Measurements from ENCODE around the gene MPRIP.

Gene MPRIP

DNA sequence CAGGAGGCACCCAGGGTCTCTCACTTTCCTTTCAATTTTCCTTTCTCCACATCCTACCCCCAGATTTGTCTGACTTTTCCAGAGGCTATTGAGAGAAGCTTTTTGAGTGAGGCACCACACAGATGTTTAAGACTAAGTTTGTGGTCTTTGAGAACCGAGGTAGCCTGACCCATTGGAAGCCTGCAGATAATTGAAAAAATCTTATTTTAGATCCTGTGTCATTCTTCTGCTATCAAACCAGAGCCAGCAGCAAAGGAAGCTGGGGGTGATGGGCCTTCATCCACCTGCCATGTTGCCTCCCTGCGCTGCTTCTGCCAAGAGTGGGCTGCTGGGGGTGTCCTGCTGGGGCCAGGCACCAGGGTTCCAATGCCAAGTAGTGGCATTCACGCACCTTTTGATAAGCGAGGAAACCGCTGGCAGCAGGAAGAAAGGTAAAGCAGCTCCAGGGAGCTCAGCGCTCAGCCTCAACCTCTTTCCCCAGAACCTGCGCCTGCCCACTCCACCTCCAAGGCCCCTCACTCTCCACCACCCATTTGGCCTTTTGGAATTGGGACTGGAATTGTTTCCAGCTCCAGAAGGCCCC, 55.6 kb downstream of the MPRIP start:
- no CpG with 5 or more reads among the region's 7 CpGs for WGBS (ENCODE audit: extremely low coverage, insufficient coverage, insufficient read length)
- no peak overlapping the region for H4K12ac ChIP-seq (ENCODE audit: low read depth, low read length)
- H2BK5ac ChIP-seq (ENCODE audit: low read depth, low read length, poor library complexity), result no peak overlapping the region
- peaks cover 13% of the 10 kb centered on the region for H3K79me2 ChIP-seq (ENCODE audit: control insufficient read depth, insufficient read depth, low read length, poor library complexity)
- peaks cover 14 to 26% of the 10 kb centered on the region in 2 experiments for H3K4me1 ChIP-seq (ENCODE audit: control insufficient read depth in 1 of 2, insufficient read depth in 2 of 2, low read length in 2 of 2)
- no peak overlapping the region for H2BK12ac ChIP-seq (ENCODE audit: low read length)
- peaks cover 21% of the 10 kb centered on the region in 2 experiments for H3K36me3 ChIP-seq (ENCODE audit: control insufficient read depth in 1 of 2, insufficient read depth in 2 of 2, low read length in 2 of 2)
- no peak overlapping the region for H3K14ac ChIP-seq (ENCODE audit: low read length)
- no peak overlapping the region for H3K4ac ChIP-seq (ENCODE audit: low read depth, low read length)
- H3K4me2 ChIP-seq (ENCODE audit: low read length), result no peak overlapping the region
- no peak for DNase-seq
- H3K27me3 ChIP-seq (ENCODE audit: insufficient read depth, low read length), result no peaks in the 10 kb centered on the region
- no peaks in the 10 kb centered on the region for H3K79me1 ChIP-seq (ENCODE audit: low read length)
- no peak overlapping the region for H2AK5ac ChIP-seq (ENCODE audit: low read length)
- no peaks in the 10 kb centered on the region for H3K9me3 ChIP-seq (ENCODE audit: insufficient read depth, low read depth, low read length)
- no peak overlapping the region for H3K23ac ChIP-seq (ENCODE audit: low read length)
- H3K27ac ChIP-seq (ENCODE audit: low read depth, low read length), result no peak overlapping the region
- no peak overlapping the region for H2BK120ac ChIP-seq (ENCODE audit: insufficient read depth, low read length, poor library complexity)
- peak overlapping the region; percentile 33 for H3K18ac ChIP-seq (ENCODE audit: low read length)
- H4K8ac ChIP-seq (ENCODE audit: low read depth, low read length), result no peak overlapping the region
- H3K4me3 ChIP-seq (ENCODE audit: low read depth, low read length), result no peak overlapping the region
- H3K9ac ChIP-seq (ENCODE audit: low read length), result no peak overlapping the region
- H4K91ac ChIP-seq (ENCODE audit: low read depth, low read length), result no peak overlapping the region
- no peak overlapping the region for H2AFZ ChIP-seq (ENCODE audit: insufficient read depth, low read length, poor library complexity)

GRCh38 chr17:17098551-17099179, 56.4 kb downstream of the MPRIP start:
- H2AK5ac ChIP-seq (ENCODE audit: low read length), result no peak overlapping the region
- no peak overlapping the region for H3K4me2 ChIP-seq (ENCODE audit: low read length)
- no peak overlapping the region for H3K14ac ChIP-seq (ENCODE audit: low read length)
- H3K36me3 ChIP-seq (ENCODE audit: control insufficient read depth in 1 of 2, insufficient read depth in 2 of 2, low read length in 2 of 2), result peaks cover 22 to 24% of the 10 kb centered on the region in 2 experiments
- H3K23ac ChIP-seq (ENCODE audit: low read length), result no peak overlapping the region
- H3K27me3 ChIP-seq (ENCODE audit: insufficient read depth, low read length), result no peaks in the 10 kb centered on the region
- no peak for DNase-seq
- H4K8ac ChIP-seq (ENCODE audit: low read depth, low read length), result no peak overlapping the region
- H3K9me3 ChIP-seq (ENCODE audit: insufficient read depth, low read depth, low read length), result no peaks in the 10 kb centered on the region
- H3K9ac ChIP-seq (ENCODE audit: low read length), result no peak overlapping the region
- H2BK5ac ChIP-seq (ENCODE audit: low read depth, low read length, poor library complexity), result no peak overlapping the region
- H2AFZ ChIP-seq (ENCODE audit: insufficient read depth, low read length, poor library complexity), result no peak overlapping the region
- H3K79me2 ChIP-seq (ENCODE audit: control insufficient read depth, insufficient read depth, low read length, poor library complexity), result peaks cover 13% of the 10 kb centered on the region
- H3K18ac ChIP-seq (ENCODE audit: low read length), result no peak overlapping the region
- H2BK120ac ChIP-seq (ENCODE audit: insufficient read depth, low read length, poor library complexity), result no peak overlapping the region
- H2BK12ac ChIP-seq (ENCODE audit: low read length), result no peak overlapping the region
- no peaks in the 10 kb centered on the region for H3K79me1 ChIP-seq (ENCODE audit: low read length)
- H3K4me1 ChIP-seq (ENCODE audit: control insufficient read depth in 1 of 2, insufficient read depth in 2 of 2, low read length in 2 of 2), result peaks cover 14 to 30% of the 10 kb centered on the region in 2 experiments
- H4K12ac ChIP-seq (ENCODE audit: low read depth, low read length), result no peak overlapping the region
- no peak overlapping the region for H4K91ac ChIP-seq (ENCODE audit: low read depth, low read length)
- H3K27ac ChIP-seq (ENCODE audit: low read depth, low read length), result no peak overlapping the region
- H3K4ac ChIP-seq (ENCODE audit: low read depth, low read length), result no peak overlapping the region
- H3K4me3 ChIP-seq (ENCODE audit: low read depth, low read length), result no peak overlapping the region
- WGBS (ENCODE audit: extremely low coverage, insufficient coverage, insufficient read length), result no CpG with 5 or more reads among the region's 9 CpGs

DNA sequence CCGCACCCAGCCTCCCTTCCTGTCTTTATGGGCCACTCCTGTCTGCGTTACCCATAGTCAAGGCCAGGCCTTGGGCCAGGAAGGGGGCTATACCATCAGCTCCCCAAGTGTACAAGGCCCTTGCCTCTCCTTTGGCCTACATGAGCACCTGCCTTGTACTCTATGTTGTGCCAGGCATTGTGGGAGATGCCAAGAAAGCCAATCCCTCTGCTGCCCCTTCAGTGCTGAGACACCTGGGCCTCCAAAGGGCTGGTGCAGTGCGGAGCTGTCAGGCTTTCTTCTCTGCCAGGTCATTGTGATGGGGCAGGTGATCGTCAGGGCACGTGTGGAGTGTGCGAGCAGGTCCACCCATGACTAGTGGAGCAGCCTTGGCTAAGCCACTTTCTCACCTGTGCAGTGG, 59.9 kb downstream of the MPRIP start:
- H3K79me1 ChIP-seq (ENCODE audit: low read length), result no peaks in the 10 kb centered on the region
- H3K9me3 ChIP-seq (ENCODE audit: insufficient read depth, low read depth, low read length), result no peaks in the 10 kb centered on the region
- peaks cover 4 to 17% of the 10 kb centered on the region in 2 experiments for H3K4me1 ChIP-seq (ENCODE audit: control insufficient read depth in 1 of 2, insufficient read depth in 2 of 2, low read length in 2 of 2)
- no peak overlapping the region for H4K12ac ChIP-seq (ENCODE audit: low read depth, low read length)
- no CpG with 5 or more reads among the region's 6 CpGs for WGBS (ENCODE audit: extremely low coverage, insufficient coverage, insufficient read length)
- H3K9ac ChIP-seq (ENCODE audit: low read length), result no peak overlapping the region
- H3K14ac ChIP-seq (ENCODE audit: low read length), result no peak overlapping the region
- H3K4ac ChIP-seq (ENCODE audit: low read depth, low read length), result no peak overlapping the region
- no peak overlapping the region for H3K27ac ChIP-seq (ENCODE audit: low read depth, low read length)
- H3K4me2 ChIP-seq (ENCODE audit: low read length), result no peak overlapping the region
- H3K4me3 ChIP-seq (ENCODE audit: low read depth, low read length), result no peak overlapping the region
- no peak overlapping the region for H2BK5ac ChIP-seq (ENCODE audit: low read depth, low read length, poor library complexity)
- H2BK120ac ChIP-seq (ENCODE audit: insufficient read depth, low read length, poor library complexity), result no peak overlapping the region
- H3K18ac ChIP-seq (ENCODE audit: low read length), result peak overlapping the region; percentile 61
- H4K8ac ChIP-seq (ENCODE audit: low read depth, low read length), result no peak overlapping the region
- DNase-seq, result no peak
- H2AK5ac ChIP-seq (ENCODE audit: low read length), result no peak overlapping the region
- peaks cover 18 to 30% of the 10 kb centered on the region in 2 experiments for H3K36me3 ChIP-seq (ENCODE audit: control insufficient read depth in 1 of 2, insufficient read depth in 2 of 2, low read length in 2 of 2)
- no peak overlapping the region for H2AFZ ChIP-seq (ENCODE audit: insufficient read depth, low read length, poor library complexity)
- H3K79me2 ChIP-seq (ENCODE audit: control insufficient read depth, insufficient read depth, low read length, poor library complexity), result peaks cover 5% of the 10 kb centered on the region
- no peak overlapping the region for H2BK12ac ChIP-seq (ENCODE audit: low read length)
- H4K91ac ChIP-seq (ENCODE audit: low read depth, low read length), result no peak overlapping the region
- no peaks in the 10 kb centered on the region for H3K27me3 ChIP-seq (ENCODE audit: insufficient read depth, low read length)
- H3K23ac ChIP-seq (ENCODE audit: low read length), result no peak overlapping the region

GRCh38 chr17:17103160-17103559, 60.9 kb downstream of the MPRIP start:
- H4K12ac ChIP-seq (ENCODE audit: low read depth, low read length), result no peak overlapping the region
- no peaks in the 10 kb centered on the region for H3K9me3 ChIP-seq (ENCODE audit: insufficient read depth, low read depth, low read length)
- no peak overlapping the region for H3K4ac ChIP-seq (ENCODE audit: low read depth, low read length)
- H3K14ac ChIP-seq (ENCODE audit: low read length), result no peak overlapping the region
- H3K4me1 ChIP-seq (ENCODE audit: control insufficient read depth in 1 of 2, insufficient read depth in 2 of 2, low read length in 2 of 2), result peaks cover 4 to 14% of the 10 kb centered on the region in 2 experiments
- no peak overlapping the region for H3K18ac ChIP-seq (ENCODE audit: low read length)
- no peak overlapping the region for H2BK12ac ChIP-seq (ENCODE audit: low read length)
- WGBS (ENCODE audit: extremely low coverage, insufficient coverage, insufficient read length), result no CpG with 5 or more reads among the region's 6 CpGs
- no peak for DNase-seq
- H3K36me3 ChIP-seq (ENCODE audit: control insufficient read depth in 1 of 2, insufficient read depth in 2 of 2, low read length in 2 of 2), result peaks cover 15 to 32% of the 10 kb centered on the region in 2 experiments
- H2BK120ac ChIP-seq (ENCODE audit: insufficient read depth, low read length, poor library complexity), result no peak overlapping the region
- H3K4me2 ChIP-seq (ENCODE audit: low read length), result no peak overlapping the region
- no peak overlapping the region for H3K27ac ChIP-seq (ENCODE audit: low read depth, low read length)
- H2AFZ ChIP-seq (ENCODE audit: insufficient read depth, low read length, poor library complexity), result no peak overlapping the region
- no peak overlapping the region for H2AK5ac ChIP-seq (ENCODE audit: low read length)
- H4K8ac ChIP-seq (ENCODE audit: low read depth, low read length), result no peak overlapping the region
- no peak overlapping the region for H3K4me3 ChIP-seq (ENCODE audit: low read depth, low read length)
- H2BK5ac ChIP-seq (ENCODE audit: low read depth, low read length, poor library complexity), result no peak overlapping the region
- H3K79me2 ChIP-seq (ENCODE audit: control insufficient read depth, insufficient read depth, low read length, poor library complexity), result peaks cover 3% of the 10 kb centered on the region
- no peaks in the 10 kb centered on the region for H3K79me1 ChIP-seq (ENCODE audit: low read length)
- H3K23ac ChIP-seq (ENCODE audit: low read length), result no peak overlapping the region
- H4K91ac ChIP-seq (ENCODE audit: low read depth, low read length), result no peak overlapping the region
- H3K27me3 ChIP-seq (ENCODE audit: insufficient read depth, low read length), result no peaks in the 10 kb centered on the region
- H3K9ac ChIP-seq (ENCODE audit: low read length), result no peak overlapping the region

All from trophoblast cell (in vitro differentiated cells and primary cell).